GM18873 (cell line): ENCODE measurements around the gene AMPH.

Experiments used
- ATAC-seq: cut with Tn5 transposase; IDR thresholded peaks from one replicate; pipeline ENCODE4 v1.9.1; 2021; ENCODE audit warnings: mild to moderate bottlenecking, moderate library complexity, moderate number of reproducible peaks; ENCODE audit not compliant: unreplicated experiment, low FRiP score

AMPH gene

GRCh38 chr7:38477333-38477732, 153.8 kb downstream of the AMPH start:
- no peak for ATAC-seq

- no peak for ATAC-seq
Observed at GRCh38 chr7:38476764-38477163, 154.4 kb downstream of the AMPH start.

DNA sequence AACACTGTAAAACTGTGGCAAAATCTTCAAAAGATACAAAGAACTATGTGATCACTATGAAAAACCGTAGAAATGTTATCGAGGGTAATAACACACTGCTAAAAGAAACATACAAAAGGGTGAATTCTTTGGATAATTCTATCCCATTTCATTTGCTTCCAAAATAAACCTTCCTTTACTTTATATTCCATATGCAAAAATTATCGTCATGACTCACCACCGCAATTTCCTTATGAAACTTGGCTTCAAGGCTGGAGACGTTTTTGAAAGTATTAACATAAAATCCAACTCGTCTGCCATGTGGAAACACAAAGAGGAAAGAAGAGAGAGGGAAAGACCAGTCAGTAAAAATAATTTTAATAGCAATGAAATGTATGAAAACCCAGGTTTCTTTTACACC, 165.2 kb downstream of the AMPH start:
- ATAC-seq, result no peak

GRCh38 chr7:38463277-38464225, 167.6 kb downstream of the AMPH start:
- ATAC-seq, result peak; percentile 49

DNA sequence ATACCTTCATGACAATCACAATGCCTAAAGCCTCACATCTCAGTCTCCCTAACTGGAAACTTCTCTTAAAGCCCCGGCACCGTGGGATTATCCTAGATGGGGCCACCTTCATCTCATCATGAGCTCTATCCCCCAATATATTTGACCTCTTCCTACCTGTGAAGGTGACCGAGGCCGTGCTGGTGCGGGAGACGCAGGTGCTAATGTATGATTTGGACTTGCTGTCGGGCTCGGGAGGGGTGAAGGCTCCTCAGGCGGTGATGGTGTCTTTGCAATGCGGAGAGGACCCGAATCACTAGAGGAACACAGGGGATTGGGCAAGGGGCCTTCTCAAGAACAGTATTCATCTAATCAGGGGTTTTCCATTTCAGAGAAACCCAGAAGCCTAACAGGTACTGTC, 168.4 kb downstream of the AMPH start:
- no peak for ATAC-seq

DNA sequence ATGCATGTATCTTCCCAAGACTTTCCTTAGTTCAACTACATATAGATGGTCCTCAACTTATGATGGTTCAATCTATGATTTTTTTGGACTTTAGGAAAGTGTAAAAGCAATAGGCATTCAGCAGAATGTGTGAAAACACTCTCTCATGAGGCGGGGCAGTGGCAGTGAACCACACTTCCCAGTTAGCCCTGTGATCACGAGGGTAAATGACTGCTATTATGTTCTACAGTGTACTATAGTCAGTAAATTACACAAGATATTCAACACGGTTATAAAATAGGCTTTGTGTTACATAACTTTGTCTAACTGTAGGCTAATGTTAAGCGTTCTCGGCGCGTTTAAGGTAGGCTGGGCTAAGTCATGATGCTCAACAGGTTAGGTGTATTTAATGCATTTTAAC, 169.3 kb downstream of the AMPH start:
- no peak for ATAC-seq

- ATAC-seq, result no peak
Observed at GRCh38 chr7:38453826-38454225, 177.3 kb downstream of the AMPH start.

GRCh38 chr7:38453168-38453567, 178.0 kb downstream of the AMPH start:
- ATAC-seq, result no peak

DNA sequence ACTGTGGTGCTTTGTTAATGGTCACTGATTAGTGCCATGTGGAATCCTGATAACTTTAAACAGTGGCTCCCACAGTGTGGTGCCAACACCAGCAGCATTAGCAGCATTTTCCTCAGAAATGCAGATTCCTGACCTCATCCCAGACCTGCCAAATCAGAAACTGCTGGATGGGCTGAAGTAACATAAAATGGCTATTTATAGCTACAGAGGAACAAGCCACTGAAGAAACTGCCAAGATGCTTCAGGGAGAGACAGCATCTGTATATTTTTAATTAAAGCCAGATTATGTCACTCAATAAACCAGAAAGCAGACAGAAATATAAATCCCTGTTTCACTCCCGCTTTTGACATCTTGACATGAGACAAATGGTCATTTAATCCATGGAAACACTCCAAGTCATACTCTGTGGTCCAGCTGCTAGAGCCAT, 178.5 kb downstream of the AMPH start:
- ATAC-seq, result no peak

DNA sequence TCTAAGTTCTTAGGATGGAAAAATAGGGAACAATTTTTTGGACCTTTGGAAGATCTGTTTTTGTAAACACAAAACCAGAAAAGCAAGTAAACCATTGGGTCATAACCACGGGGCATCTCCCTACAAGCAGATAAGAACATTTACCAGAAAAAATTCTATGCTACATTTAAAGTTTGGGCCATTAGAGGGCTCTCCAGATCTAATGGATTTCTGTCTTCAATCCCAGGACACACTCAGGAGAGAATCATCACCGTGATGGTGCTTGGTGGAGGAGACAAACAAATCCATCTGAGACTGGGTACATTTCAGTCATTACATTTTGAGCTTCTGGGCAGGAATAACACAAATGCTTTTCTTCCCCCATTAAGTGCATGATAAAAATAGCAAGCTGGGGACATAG, 179.3 kb downstream of the AMPH start:
- ATAC-seq, result no peak

DNA sequence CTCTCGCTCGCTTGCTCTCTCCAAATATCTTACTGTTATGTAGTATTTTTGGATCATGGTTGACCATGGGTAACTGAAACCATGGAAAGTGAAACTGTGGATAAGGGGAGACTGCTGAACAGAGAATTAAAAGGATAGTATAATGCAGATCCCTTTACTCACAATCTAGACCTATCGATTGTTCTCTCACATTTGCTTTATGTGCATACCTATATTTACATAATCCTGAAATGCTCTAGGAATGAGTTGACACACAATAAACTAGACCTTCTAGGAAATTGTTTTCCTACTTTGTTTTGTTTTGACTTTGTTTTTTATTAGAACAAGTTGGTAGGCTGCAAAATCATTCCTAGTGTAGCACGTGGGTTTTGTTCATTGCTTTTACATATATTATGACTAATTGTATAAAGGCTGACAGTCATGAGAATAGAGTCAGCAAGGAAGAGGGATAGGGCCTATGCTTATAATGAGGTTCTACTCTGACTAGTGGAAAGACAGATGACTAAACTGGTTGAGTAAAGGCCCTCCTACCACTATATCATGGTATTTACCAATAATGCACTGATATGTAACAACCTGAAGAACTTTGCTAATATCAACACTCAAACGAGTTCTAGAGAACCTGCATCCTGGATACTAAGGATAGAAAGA, 182.5 kb downstream of the AMPH start:
- ATAC-seq, result no peak

- ATAC-seq, result no peak
Observed at GRCh38 chr7:38448054-38448453, 183.1 kb downstream of the AMPH start.

GRCh38 chr7:38438970-38439369, 192.2 kb downstream of the AMPH start:
- ATAC-seq, result no peak

DNA sequence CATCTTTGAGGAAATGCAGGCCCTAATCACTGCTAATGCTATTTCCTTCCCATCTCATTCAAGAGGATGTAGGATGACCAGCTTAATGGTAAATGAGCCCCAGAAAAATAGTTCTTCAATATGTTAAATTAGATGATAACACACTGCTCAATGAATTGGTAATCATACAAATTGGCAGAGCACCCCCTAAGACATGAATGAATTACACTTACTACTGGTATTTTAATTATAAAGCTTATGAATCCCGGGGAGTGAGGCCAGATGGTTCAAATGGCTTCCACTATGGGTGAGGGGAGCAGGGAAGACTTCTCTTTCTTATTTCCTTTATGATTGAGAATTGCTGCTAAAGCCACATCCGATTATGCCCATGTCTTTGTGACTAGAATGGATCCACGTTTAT, 198.5 kb downstream of the AMPH start:
- ATAC-seq, result no peak

- no peak for ATAC-seq
Observed at GRCh38 chr7:38432080-38432479, 199.1 kb downstream of the AMPH start.

DNA sequence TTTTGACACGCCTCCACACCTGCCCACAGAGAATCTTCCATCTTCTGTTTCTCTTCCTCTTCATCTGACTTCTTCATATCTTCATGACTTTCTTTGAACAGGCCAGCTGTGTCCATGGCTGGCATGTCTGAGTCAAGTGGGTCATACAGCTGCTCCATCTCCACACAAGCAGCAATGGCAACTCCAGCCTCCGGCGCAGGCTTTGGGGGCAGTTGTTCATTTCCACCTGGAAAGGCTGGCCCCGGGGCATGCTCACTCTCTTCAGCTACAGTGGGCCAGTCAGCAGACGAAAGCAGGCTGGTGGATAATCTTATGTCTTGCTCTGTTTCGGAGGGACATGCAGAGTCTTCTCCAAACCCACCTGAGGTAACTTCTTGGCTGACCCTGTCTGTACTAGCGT, 202.1 kb downstream of the AMPH start:
- no peak for ATAC-seq

GRCh38 chr7:38428041-38428440, 203.1 kb downstream of the AMPH start:
- ATAC-seq, result no peak

DNA sequence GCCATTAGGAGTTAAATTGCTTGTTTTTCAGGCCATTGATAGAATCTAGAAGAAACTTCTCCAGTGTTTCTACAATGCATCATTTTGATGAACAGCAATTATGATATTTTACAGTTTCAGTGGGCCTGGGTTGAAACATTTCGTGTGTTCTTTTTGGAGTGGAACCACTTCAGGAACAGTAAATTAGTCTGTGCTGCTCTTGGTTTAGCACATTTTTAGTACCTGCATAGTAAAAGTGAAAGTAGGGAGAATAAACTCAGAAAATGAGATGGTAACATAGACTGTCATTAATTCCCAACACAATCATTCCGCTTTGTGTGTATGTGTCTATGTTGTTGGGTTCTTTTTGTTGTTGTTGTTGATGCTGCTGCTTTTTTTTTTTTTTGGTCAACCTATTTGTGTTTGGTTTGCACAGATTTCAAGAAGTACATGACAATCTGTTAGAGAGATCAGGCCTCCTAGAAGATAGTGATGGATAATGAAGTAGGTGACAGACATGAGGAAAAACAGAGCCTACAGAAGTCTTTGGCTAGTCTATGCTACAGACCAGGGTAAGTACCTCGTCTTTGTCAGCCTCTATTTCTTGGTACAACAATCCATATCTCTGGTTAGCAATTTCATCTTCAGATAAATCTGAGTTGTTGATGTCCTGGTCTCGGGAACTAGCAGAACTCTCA, 203.8 kb downstream of the AMPH start:
- no peak for ATAC-seq

DNA sequence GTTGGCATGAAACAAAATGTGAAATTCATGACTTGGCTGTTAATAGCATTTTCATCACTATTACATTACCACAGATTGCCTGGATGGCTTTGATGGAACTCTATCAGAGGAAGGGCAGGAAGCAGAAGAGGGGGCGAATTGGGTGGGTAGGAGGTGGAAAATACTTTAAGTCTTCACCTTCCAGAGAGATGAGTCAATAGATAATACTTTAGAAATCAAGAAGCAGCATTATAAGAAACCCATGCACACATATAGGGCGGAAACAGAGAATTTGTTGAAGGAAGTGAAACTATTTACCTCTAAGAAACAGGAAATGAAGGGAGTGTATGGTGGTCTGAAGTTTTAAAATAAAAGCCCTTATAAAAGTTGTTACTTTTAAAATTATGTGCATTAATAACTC, 205.7 kb downstream of the AMPH start:
- ATAC-seq, result no peak

- ATAC-seq, result no peak
Observed at GRCh38 chr7:38424750-38425463, 206.3 kb downstream of the AMPH start.

DNA sequence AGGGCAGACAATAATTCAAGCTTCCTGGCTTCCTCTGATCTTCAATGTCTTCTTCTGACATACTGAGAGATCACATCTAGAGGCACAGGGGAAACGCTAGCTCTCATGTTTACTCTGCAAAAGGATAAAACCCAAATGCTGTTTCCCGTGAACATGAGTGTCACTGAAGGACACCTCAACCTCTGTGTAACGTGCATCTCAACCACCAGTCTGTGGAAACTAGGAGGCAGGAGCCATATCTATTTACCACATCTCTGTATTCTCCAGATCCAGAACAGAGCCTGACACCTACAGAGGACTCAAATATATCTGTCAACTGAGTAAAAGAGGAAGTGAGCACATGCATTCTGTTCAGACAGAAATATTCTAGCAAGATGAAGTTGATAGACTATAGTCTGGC, 217.4 kb downstream of the AMPH start:
- ATAC-seq, result no peak
